Stimulated activated CD4-positive, alpha-beta T cell treated with anti-CD3 and anti-CD28 coated beads, Interleukin-2, amount 100 ng/mL, for 24 hours (primary cell): Measurements from ENCODE around the gene RC3H2.
A peak's percentile ranks its signal among the peaks of the same experiment; 100 is the strongest.

Source experiments
- DNase-seq, 2 donors: peaks; one replicate each; pipeline ENCODE4 v3.0.0-alpha.2; 2020

The RC3H2 gene

GRCh38 chr9:122904823-122905710 lies at the start of gene RC3H2:
RC3H2 (minus strand) TSS chr9:122905359; CDS start chr9:122897509, 7,850 bp downstream.
- DNase-seq: peak; percentile 93 to 97

GRCh38 chr9:122954253-122954691 lies 49.1 kb upstream of the RC3H2 start:
- DNase-seq: no peak

DNA sequence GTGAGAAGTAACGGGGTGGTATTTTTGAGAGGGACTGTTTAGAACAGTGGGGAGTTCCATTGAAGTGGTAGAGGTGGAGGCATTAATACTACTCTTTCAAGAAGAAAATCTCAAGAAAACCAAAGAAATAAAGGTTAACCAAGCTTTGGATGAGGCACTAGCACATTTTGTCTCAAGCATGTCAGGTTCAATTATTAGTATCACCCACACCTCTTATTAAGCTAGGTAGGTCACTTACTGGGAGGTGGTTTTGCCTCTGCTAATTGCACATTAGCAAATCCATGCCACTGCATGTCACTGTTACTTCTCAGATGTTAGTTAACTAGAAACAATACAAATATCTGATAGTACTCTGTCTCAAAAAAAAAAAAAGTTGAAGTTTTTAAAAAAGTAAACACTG lies 45.9 kb upstream of the RC3H2 start:
- DNase-seq: no peak

DNA sequence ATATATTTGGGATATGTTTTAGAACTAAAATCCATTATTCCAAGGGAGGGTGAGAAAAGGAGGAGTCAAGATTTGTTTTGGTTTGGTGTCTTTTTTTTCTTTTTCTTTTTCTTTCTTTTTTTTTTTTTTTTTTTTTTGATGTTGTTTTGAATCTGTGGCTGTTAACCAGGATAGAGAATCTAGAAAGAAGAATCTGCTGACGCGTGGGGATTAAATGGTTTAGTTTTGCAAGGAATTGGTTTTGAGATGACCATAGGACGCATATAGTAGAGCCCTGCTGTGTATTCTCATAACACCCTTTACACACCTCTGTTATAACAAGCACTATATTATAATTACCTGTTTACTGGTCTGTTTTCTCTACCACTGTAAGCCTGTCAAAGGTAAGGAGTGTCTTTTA lies 45.1 kb upstream of the RC3H2 start:
- DNase-seq: no peak

DNA sequence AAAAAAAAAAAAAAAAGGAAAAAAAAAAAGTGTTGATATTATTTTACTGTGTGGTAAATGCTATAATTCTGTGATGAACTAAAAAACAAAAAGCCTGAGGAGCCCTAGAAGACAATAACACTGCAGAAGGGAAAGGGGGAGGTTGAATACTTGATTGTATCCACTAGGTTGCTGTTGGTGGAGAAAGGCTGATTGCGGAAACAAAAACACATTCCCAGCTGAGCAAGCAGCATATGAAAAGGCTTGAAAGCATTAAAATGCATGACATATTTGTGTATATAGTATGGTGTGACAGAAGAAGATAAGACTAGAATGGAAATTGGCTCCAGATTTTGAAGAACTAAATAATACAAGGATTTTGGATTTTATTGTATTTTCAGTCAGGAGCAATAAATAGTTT lies 44.5 kb upstream of the RC3H2 start:
- DNase-seq: no peak

GRCh38 chr9:122948313-122948712 lies 43.2 kb upstream of the RC3H2 start:
- no peak for DNase-seq

DNA sequence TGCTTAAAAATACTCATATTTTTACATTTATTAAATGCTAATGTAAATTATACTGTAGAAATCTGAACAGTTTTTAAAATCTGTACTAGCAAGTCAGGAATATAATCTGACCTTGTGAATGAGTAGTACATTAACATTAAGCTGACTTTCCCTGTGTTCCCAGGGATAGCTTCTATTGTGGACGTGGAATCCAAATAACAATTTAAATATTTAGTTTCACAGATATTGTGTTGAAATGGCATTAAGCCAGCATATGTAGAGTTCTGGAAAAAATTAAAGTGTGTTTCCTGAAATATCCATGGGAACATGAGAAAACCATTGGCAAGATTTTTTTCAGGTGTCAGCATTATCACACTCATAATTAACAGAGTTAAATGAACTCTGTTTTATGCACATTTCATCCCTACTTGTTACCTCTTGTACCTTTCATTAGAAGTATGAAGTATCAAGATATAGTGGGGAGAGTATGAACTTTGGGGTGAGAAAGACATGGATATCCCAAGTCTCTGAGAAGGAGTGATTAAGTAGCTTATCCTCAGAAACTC lies 41.4 kb upstream of the RC3H2 start:
- DNase-seq: no peak

GRCh38 chr9:122944960-122945888 lies 40.1 kb upstream of the RC3H2 start:
- no peak for DNase-seq

DNA sequence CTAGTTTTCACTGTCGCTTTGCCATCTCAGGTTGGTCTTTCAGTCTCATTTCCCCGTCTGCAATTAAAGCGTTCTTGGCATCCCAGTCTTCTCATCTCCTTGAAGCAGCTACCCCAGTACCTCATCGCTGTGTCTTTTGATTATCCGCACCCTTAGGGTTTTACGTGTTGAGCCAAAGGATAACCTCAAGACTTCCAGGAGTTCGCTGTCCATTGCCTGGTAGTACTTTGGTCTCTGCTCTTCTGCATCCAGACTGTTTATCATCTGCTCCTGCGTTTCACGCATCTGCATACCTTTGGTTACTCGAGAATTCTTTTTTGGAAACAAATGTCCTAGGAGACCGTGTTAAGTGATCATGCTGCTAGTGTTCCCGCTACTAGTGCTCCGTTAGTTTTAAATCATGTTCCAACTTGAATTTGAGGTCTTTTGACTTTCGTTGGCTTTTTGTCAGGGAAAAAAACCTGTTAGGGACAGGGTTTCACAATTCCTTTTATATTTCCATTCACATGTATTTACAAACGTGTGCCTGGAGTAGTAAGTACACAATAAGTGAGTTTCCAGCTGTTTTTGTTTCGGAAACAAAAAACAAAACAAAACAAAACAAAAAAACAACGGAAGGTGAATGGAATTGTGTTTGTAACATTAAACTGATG lies 36.5 kb upstream of the RC3H2 start:
- no peak for DNase-seq

- DNase-seq: peak; percentile 99
Measured at GRCh38 chr9:122940749-122941581, 35.8 kb upstream of the RC3H2 start, which contains the start of gene RABGAP1. RABGAP1 (plus strand) TSS chr9:122941020; CDS start chr9:122957060, 16,040 bp downstream.

- DNase-seq: no peak
Measured at GRCh38 chr9:122940454-122940748, 35.2 kb upstream of the RC3H2 start.

DNA sequence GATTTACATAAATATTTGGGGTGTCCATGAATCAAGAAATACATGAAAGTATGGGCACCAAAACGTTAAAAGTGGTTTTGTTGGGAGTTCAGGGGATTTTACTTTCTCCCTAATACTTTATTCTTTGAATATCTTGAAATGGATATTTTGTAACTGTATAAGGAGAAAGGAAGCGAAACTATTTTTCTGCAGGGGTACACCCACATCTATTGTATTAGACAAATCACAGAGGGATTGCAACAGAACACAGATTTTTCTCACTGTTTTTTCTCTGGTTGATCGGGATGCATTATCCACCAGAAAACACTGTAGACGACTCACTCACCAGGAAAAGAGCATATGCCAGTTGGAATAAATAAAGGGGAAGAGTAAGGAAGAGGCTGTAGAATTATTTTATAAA lies 34.4 kb upstream of the RC3H2 start:
- DNase-seq: no peak

GRCh38 chr9:122936883-122937282 lies 31.7 kb upstream of the RC3H2 start:
- DNase-seq: no peak

DNA sequence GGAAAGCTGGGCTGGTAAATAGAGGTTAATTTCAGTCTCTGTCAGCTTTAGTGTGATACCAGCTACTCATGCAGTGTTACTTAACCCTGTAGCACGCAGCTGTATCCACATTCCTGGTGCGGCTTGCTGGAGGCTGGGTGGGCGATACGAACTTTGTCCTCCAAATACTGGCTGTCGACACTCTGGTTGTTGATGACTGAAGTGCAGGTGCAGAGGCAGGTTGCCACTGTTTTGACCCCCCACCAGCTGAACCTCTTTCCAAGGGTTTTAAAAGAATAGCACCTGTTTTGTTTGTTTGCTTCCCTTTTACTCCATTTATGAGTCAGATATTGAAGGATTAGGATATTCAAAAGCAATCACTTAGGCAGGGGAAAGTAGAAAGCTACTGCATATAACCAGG lies 31.3 kb upstream of the RC3H2 start:
- DNase-seq: no peak

DNA sequence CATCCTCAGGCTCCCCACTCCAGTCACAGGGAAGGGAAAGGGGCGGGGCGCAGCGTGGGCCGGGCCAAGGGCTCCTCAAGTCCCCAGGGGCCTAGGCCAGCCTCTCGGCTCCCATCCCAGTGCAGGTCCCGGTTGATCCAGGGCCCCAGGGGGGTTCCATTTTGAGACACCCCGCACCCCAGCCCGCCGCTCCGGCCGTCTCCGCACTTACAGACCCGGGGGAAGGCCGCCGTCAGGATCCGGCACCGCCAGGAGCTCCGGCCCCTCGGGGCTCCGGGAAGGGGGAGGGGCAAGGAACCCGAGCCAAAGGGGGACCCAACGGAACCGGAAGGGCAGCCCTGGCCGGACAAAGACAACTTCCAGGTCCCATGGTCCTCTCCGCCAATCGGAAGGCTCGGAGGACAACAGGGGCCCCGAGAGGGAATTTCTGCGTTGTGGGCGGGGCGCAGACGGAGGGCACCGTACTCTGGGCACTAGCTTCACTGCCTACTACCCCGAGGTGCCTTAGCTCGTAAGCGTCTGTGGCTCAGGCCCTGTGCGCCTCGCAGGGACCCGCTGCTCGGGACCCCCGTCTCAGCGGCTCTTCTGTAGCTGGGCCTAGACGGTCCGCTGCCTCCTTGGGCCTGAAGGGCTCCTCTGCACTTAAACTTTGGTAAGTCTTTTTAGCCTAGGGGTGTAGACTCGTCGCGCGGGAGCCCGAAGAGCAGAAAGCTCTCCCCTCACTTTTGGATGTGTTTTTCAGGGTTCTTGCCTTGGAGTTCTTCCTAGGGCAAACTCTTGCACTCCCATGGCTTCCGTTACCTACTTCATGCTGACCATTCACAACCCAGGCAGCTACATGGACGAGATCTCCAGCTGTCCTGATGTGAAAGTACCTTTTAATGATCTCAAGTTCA lies 26.3 kb upstream of the RC3H2 start, which contains the start of gene ZBTB26:
Gene ZBTB26 (minus strand): TSS at position 287 of the 896 bp plus-strand sequence. CDS start 11,578 bp downstream, outside the sequence.
- peak; percentile 91 to 93 for DNase-seq

GRCh38 chr9:122930541-122931225 lies 25.5 kb upstream of the RC3H2 start:
- no peak for DNase-seq

DNA sequence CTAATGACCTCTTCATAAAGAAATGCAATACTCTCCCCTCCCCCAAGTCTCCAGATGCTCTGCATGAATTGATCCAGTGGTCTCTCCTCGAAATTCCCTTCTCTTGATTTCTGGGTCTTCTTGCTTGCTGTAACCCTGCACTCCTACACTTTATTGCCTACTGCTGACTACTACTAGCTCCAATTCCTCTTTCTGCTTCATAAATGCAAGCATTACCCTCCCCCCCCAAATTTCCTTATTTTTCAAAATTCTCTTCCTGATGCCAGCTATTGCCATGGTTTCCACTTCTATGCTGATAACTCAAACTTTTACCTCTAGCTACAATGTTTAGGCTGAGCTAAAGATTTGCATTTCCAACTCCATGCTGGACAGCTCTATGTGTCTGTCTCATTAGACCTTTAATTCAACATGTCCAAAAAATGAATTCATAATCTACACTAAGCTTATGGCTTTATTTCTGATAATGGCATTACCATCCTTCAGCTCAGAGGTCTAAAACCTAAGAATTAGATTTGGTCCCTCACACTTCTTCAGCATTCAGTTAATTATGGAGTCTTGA lies 24.7 kb upstream of the RC3H2 start:
- no peak for DNase-seq

DNA sequence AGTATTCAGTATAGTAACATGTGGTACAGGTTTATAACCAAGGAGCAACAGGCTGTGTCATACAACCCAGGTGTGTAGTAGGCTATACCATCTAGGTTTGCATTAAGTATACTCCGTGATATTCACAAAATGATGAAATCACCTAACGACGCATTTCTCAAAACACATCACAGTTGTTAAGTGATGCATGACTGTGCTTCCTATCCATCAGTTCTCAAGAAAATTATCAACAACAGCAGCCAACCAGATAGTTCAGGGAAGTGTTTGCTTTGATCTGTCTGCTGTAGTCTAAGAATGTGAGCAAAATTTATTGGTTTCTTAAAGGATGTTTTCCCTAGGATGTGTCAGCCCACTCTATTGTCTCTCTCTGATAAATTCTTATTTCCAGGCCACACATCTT lies 18.8 kb upstream of the RC3H2 start:
- no peak for DNase-seq

GRCh38 chr9:122922713-122923112 lies 17.6 kb upstream of the RC3H2 start:
- no peak for DNase-seq

- no peak for DNase-seq
Measured at GRCh38 chr9:122918310-122918709, 13.2 kb upstream of the RC3H2 start.
